HG02642 (cell line): Measurements from ENCODE around the gene GOLT1A.
"Not testable (repeated sequence)": the region's sequence is repeated elsewhere in the genome, so short reads cannot be mapped to it uniquely, and the experiment has no call there.

Experiments used
- ATAC-seq: cut with Tn5 transposase; IDR thresholded peaks from one replicate; pipeline ENCODE4 v1.9.1; 2021; ENCODE audit warnings: mild to moderate bottlenecking; ENCODE audit not compliant: unreplicated experiment, poor library complexity

GOLT1A gene

DNA sequence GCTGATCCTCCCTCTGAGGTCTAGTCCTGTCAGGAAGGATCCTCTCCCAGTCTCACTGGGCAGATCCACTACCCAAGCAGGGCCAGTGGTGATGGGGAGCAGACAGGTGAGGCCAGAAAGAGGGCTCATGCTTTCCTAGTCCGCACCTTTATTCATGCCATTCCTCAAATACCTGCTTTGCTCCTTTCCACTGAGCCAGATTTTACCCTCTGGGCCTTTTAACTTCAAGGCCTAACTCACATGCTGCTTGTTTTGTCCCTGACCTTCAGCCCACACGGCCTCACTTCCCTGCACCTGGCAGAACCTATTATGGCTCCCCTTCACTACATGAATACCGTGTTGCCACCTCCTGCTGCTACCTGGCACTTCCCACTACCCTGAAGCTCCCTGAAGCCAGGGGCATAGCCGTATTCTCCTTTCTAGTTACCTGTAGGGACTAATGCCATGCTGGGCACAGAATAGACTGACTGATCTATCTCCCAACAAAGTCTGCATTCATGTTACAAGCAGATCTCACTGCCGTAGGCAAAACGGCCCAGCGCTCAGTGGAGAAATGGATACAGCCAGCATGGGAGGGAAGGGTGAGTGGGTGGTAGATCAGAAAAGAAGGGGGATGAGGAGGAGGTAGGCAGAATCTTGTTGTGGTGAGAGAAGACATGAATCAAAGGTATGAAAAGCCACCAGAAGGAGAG is 36.1 kb upstream of the GOLT1A start:
- no peak for ATAC-seq

GRCh38 chr1:204248954-204249353 is 35.2 kb upstream of the GOLT1A start:
- no peak for ATAC-seq

DNA sequence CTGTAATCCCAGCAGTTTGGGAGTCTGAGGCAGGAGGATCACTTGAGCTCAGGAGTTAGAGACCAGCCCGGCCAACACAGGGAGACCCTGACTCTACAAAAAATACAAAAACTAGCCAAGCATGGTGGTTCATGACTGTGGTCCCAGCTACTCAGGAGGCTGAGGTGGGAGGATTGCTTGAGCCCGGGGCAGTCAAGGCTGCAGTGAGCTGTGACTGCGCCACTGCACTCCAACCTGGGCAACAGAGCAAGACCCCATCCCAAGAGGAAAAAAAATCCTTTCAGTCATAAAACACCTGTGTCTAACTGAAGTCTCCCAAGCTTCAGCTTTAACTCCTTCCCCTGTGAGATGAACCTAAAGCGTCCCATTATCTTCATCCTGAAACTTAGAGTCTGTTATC is 33.1 kb upstream of the GOLT1A start:
- ATAC-seq = no peak

GRCh38 chr1:204242920-204243319 is 29.1 kb upstream of the GOLT1A start:
- no peak for ATAC-seq

- no peak for ATAC-seq
These were observed 28.1 kb upstream of the GOLT1A start for GRCh38 chr1:204241914-204242313.

DNA sequence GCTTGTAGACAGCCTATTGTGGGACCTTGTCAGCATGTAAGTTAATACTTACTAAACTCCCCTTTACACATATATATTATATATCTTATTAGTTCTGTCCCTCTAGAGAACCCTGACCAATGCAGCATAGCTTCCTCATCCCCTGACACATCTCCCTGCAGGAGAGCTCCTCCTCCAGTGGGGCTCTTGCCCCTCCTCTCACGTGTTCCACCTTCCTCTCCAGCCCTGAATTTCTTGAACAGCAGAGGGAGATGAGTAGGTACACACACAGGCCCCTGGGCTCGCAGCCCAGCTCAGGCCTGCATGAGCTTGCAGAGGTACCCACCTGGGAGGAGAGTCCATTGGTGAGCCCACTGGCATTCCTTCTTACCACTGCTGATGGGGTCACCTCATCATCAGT is 27.3 kb upstream of the GOLT1A start:
- no peak for ATAC-seq

DNA sequence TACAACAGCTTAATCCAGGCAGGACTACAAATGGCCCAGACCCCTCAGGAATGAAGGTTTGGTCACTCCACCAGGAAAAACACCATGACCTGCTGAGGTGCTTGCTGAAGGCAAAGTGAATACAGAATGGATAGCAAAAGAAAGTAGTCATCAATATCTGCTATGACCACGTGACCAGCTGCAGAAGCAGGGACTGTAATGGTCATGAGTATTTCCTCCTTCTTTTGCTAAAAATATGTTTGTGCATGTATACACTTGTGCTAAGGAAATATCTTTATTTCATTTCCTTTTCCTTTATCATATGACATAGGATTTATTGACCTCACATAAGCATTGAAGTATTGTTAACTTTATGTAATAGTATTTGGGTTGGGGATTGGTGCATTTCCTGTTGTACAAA is 26.4 kb upstream of the GOLT1A start:
- ATAC-seq = no peak

DNA sequence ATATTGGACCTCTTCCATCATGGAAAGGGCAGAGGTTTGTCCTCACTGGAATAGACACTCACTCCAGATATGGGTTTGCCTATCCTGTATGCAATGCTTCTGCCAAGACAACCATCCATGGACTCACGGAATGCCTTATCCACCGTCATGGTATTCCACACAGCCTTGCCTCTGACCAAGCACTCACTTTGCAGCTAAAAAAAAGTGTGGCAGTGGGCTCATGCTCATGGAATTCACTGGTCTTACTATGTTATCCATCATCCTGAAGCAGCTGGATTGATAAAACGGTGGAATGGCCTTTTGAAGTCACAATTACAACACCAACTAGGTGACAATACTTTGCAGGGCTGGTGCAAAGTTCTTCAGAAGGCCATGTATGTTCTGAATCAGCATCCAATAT is 25.6 kb upstream of the GOLT1A start:
- ATAC-seq = not testable (repeated sequence)

GRCh38 chr1:204238520-204238919 is 24.7 kb upstream of the GOLT1A start:
- ATAC-seq = not testable (repeated sequence)

- not testable (repeated sequence) for ATAC-seq
These were observed 23.7 kb upstream of the GOLT1A start for GRCh38 chr1:204237515-204237914.

- no peak for ATAC-seq
These were observed 18.7 kb upstream of the GOLT1A start for GRCh38 chr1:204232526-204232925.

DNA sequence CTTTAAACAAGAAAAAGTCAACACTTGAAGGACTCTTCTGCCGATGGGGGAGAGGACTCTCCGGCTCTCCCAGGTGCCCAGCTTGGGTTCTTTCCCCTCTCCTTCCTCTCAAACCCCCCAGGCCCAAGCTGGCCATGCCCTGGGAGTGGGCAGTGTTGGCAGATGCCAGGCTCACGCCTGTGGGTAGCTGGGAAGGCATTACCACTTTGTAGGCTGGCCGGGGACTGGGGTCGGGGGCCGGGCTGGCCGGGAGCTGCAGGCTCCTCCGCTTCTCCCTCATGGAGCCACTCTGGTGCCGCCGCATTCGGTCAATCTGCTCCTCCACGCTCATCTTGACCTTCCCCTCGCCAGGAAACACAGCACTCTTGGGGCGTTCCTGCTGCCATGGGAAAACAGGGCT is 16.4 kb upstream of the GOLT1A start:
- no peak for ATAC-seq

GRCh38 chr1:204228896-204229295 is 15.1 kb upstream of the GOLT1A start:
- no peak for ATAC-seq

DNA sequence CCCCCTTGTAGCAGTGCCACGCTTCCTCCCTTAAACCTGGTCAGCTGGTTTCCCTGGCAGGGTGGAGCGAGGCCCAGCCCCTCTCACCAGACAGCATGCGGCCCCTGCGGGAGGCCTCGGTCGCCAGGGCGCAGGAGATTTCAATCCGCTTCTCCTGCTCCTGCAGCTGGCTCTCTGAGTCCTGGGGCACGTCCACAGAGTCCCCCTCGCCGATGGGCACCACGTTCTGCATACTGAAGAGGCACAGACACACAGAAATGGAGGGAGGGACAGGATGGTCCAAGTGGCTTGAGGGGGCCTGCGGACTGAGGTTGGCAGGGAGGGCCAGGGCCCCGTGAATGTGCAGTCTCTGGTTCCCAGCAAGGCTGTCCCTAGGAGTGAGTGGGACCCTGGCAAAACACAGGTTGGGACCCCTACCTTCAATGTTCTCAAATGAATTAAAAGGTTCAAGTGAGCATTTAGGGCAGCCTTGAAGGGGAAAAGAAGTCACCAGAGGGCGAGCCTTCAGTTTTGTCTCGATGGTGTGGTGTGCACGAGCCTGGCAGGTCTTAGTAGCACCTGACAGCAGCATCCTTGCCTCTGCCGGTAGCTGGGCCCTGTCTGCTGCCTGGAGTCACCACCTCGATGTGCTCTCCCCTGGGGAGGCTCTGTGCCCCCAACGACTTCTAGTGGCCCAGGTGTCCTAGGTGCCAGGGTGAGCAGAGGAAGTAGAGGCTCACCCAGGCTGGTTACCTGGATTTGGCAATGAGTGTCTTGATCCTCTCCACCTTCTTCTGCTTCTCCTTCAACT is 14.4 kb upstream of the GOLT1A start:
- no peak for ATAC-seq

DNA sequence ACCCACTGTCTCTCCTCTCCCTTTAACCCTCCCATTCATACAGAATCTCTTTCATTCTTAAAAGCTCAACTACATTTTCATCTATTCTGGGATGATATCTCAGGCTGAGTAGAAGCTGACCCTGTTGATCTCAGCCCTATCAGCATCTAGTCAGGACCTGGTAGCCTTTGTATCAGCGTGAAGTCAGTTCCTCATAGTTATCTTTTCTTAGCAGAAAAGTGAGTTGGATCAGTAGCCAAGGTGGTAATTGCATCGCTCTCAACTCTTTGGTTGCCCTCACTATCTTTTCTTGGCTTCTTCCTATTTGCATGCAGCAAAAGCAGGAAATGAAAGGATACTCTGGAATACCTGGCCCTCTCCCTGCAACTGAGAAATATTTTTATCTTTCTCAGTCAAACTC is 13.6 kb upstream of the GOLT1A start:
- no peak for ATAC-seq

DNA sequence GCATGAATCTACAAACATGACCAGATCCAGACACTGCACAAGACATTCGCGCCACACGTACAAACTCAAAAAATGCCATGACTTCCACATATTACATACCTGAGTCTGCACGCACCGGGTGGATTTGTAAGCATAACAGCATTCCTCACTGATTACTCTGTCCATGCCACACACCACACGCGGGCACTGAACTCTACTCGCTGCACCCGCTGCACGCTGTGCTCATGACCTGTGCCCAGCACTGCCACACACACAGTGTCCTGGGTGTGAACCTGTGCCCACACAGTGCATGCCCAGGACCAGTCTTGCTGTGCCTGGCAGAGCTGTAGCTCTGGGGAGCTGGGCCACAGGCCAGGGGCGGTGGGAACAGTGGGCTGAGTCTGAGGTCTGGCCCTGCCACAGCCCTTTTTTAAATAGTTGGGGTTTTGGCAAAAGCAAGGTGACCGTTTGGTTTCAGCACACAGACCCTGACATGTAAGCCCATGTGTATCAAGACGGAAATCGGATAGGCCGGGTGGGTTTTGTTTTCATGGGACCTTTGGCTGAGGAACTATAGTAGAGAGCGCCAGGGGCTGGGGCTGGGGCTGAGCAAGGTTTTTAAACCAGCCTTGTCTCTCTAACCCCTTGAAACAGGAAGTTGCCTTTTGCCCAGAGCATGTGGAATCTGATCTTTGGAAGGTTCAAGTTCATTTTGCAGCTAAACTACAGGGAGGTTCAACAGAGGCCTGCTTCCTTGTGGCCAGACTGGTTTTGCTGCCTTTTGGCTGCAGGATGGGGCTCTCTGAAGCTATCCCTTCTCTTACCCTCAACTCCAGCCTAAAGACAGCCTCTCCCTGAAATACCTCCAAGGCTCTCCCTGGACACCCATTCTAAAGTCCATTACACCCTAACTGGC is 12.3 kb upstream of the GOLT1A start:
- no peak for ATAC-seq

DNA sequence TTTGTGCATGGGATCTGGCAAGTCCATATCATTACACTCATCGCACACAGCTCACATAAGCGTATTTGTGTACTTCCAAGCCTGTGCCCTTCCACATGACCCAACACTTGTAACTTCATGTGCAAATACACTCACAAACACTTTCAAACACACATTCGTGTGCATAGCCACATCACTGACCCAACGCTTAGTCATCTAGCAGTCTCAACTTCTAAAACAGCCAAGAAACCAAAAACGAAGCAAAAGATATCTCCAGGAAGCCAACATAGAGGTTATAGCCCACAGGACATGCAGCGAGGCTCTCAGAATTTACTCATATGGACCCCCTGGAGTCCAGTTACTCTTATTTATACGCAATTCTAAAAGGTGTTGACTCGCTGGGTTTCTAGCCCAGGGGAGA is 10.9 kb upstream of the GOLT1A start:
- no peak for ATAC-seq

GRCh38 chr1:204223129-204223860 is 9.5 kb upstream of the GOLT1A start:
- ATAC-seq = no peak

DNA sequence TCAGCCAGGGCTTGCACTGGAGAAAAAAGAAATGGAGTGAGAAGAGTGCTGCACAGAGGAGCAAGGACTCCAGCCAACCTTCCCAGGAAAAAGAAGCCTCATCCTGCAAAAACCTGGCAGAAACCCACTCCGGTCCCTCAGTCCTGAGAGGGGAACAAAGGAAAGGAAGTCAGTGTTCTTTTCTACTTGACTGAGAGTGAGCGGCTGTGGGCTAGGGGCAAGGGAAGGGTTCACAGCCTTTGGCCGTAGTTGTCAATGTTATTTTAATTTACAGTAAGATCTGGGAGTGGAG is 8.9 kb upstream of the GOLT1A start:
- no peak for ATAC-seq

DNA sequence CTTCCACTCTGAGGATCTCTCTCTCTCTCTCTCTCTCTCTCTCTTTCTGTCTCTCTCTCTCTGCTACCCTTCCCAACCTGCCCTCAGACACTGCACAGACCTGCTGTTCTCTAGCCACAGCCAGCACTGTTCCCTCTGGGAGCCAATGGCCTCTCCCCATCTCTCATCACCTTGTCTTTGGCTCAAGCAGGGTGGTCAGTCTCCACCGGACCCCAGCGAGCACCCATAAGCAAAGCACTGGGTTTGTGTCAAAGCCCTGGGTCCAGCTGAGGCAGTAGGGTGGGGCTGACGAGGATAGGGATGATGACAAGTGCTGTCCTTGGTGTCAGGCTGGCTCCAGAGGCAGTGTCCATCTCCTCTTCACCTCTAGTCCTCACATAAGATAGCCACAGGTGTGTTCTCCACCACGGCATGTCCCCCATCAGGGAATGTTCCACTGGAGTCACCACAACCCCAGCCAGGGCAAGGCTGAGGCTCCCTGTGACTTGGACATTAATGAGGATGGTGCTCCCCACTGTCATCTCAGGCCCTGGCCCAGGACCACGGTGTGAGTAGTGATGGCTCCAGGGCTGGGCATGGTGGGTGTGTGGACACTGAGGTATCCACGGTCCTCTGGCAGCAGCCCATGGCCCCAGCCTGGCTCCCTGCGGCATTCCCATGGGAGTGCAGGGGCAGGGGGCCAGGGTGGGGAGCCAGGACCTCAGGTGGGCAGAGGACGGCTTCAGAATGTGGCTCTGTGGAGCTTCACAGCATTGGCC is 8.4 kb upstream of the GOLT1A start:
- no peak for ATAC-seq
